ENCODE data around the gene EVX1. TPM values are rescaled to one million over a fixed set of nuclear protein-coding genes. Genes with fewer than 3 reads are reported as not detected.
A peak's percentile ranks its signal among the peaks of the same experiment; 100 is the strongest.

EVX1 gene
- total RNA-seq, 1 experiment from 2014 or later: not detected

- Histone ChIP-seq H3K36me3 (ENCODE audit: control insufficient read depth, insufficient read depth, low read length) (no peaks in the 10 kb centered on the region), H3K9me3 (no peaks in the 10 kb centered on the region), H3K27me3 (replicated peaks; ENCODE audit: control insufficient read depth, insufficient read depth, low read length) (no peaks in the 10 kb centered on the region), H3K4me3 (ENCODE audit: low read depth, low read length) (peak overlapping the region; percentile 30), H3K4me1 (peaks cover 22% of the 10 kb centered on the region)
- peak; percentile 72 to 80 for TF ChIP-seq CTCF (IDR thresholded peaks at IDR 0.05; ENCODE audit: insufficient read depth in 1 of 2, low read depth in 1 of 2, low read length in 1 of 2, severe bottlenecking in 1 of 2, unreplicated experiment in 1 of 2)
- Mint-ChIP-seq H3K4me1 (ENCODE audit: low read depth, unreplicated experiment) (peaks cover 30% of the 10 kb centered on the region), H3K27ac (ENCODE audit: unreplicated experiment) (peak overlapping the region; percentile 77), H3K4me3 (ENCODE audit: unreplicated experiment) (peak overlapping the region; percentile 81), H3K9me3 (ENCODE audit: unreplicated experiment) (no peaks in the 10 kb centered on the region), H3K36me3 (ENCODE audit: insufficient read depth, unreplicated experiment) (no peaks in the 10 kb centered on the region), H3K27me3 (ENCODE audit: insufficient read depth, unreplicated experiment) (peaks cover 2% of the 10 kb centered on the region)
- DNase-seq: peak; percentile 74
- ChIA-PET POLR2A (no interaction called here), CTCF (interaction anchor here (0.8 to 1.0 kb wide), 3 partner anchors 11 to 364 kb away, joined by 3 to 4 read pairs (median 3); partner anchors contain the start of gene HOXA13)
- BruUV-seq (replicated peaks): no TSS peak
- intact Hi-C loops (cut with micrococcal nuclease; ENCODE audit: unreplicated experiment): loop anchor here (1.0 kb wide), 1 partner anchor 366 kb away; no protein-coding TSS in a partner anchor
Measured at GRCh38 chr7:27210441-27211083, 32.0 kb upstream of the EVX1 start.

- no peak for DNase-seq
Measured at GRCh38 chr7:27211084-27211446, 31.5 kb upstream of the EVX1 start.

GRCh38 chr7:27211764-27212204, 30.8 kb upstream of the EVX1 start:
- no peak for TF ChIP-seq CTCF (IDR thresholded peaks at IDR 0.05; ENCODE audit: insufficient read depth in 1 of 2, low read depth in 1 of 2, low read length in 1 of 2, severe bottlenecking in 1 of 2, unreplicated experiment in 1 of 2)
- H3K27ac Mint-ChIP-seq (ENCODE audit: unreplicated experiment): no peak overlapping the region
- BruUV-seq (replicated peaks): no TSS peak

More at GRCh38 chr7:27211084-27211446, 31.5 kb upstream of the EVX1 start:
- Mint-ChIP-seq H3K27me3 (ENCODE audit: insufficient read depth, unreplicated experiment) (no peaks in the 10 kb centered on the region), H3K27ac (ENCODE audit: unreplicated experiment) (no peak overlapping the region), H3K9me3 (ENCODE audit: unreplicated experiment) (no peaks in the 10 kb centered on the region), H3K36me3 (ENCODE audit: insufficient read depth, unreplicated experiment) (no peaks in the 10 kb centered on the region), H3K4me1 (ENCODE audit: low read depth, unreplicated experiment) (peaks cover 30% of the 10 kb centered on the region), H3K4me3 (ENCODE audit: unreplicated experiment) (peak overlapping the region; percentile 81)
- Histone ChIP-seq H3K4me3 (ENCODE audit: low read depth, low read length) (no peak overlapping the region), H3K9me3 (no peaks in the 10 kb centered on the region), H3K36me3 (ENCODE audit: control insufficient read depth, insufficient read depth, low read length) (no peaks in the 10 kb centered on the region), H3K4me1 (peaks cover 22% of the 10 kb centered on the region), H3K27me3 (replicated peaks; ENCODE audit: control insufficient read depth, insufficient read depth, low read length) (no peaks in the 10 kb centered on the region)
- no TSS peak for BruUV-seq (replicated peaks)
- ChIA-PET POLR2A (no interaction called here), CTCF (interaction anchor here (1.0 kb wide), 2 partner anchors 11 to 363 kb away, joined by 3 read pairs; partner anchors contain the start of gene HOXA13)
- intact Hi-C loops (cut with micrococcal nuclease; ENCODE audit: unreplicated experiment): no loop called here
- no peak for TF ChIP-seq CTCF (IDR thresholded peaks at IDR 0.05; ENCODE audit: insufficient read depth in 1 of 2, low read depth in 1 of 2, low read length in 1 of 2, severe bottlenecking in 1 of 2, unreplicated experiment in 1 of 2)

More at GRCh38 chr7:27211764-27212204, 30.8 kb upstream of the EVX1 start:
- no peak for DNase-seq
- H3K4me1 ChIP-seq: peaks cover 22% of the 10 kb centered on the region
- no peak overlapping the region for H3K4me3 ChIP-seq (ENCODE audit: low read depth, low read length)
- H3K4me3 Mint-ChIP-seq (ENCODE audit: unreplicated experiment): no peak overlapping the region
- no peaks in the 10 kb centered on the region for H3K27me3 ChIP-seq (replicated peaks; ENCODE audit: control insufficient read depth, insufficient read depth, low read length)
- ChIA-PET POLR2A (no interaction called here), CTCF (no interaction called here)
- H3K9me3 Mint-ChIP-seq (ENCODE audit: unreplicated experiment): no peaks in the 10 kb centered on the region
- peaks cover 30% of the 10 kb centered on the region for H3K4me1 Mint-ChIP-seq (ENCODE audit: low read depth, unreplicated experiment)
- no peaks in the 10 kb centered on the region for H3K36me3 ChIP-seq (ENCODE audit: control insufficient read depth, insufficient read depth, low read length)
- H3K27me3 Mint-ChIP-seq (ENCODE audit: insufficient read depth, unreplicated experiment): no peaks in the 10 kb centered on the region
- intact Hi-C loops (cut with micrococcal nuclease; ENCODE audit: unreplicated experiment): no loop called here
- H3K36me3 Mint-ChIP-seq (ENCODE audit: insufficient read depth, unreplicated experiment): no peaks in the 10 kb centered on the region
- no peaks in the 10 kb centered on the region for H3K9me3 ChIP-seq

All from Caco-2 (cell line).